ENCODE results near the gene GGNBP2.
A peak's percentile ranks its signal among the peaks of the same experiment; 100 is the strongest.

The GGNBP2 gene

GRCh38 chr17:36514856-36515255 lies 29.9 kb upstream of the GGNBP2 start:
- no peak for DNase-seq (ENCODE audit: low read depth)

GRCh38 chr17:36515837-36516236 lies 28.9 kb upstream of the GGNBP2 start:
- DNase-seq (ENCODE audit: low read depth): no peak

GRCh38 chr17:36523113-36523512 lies 21.6 kb upstream of the GGNBP2 start:
- DNase-seq (ENCODE audit: low read depth): no peak

- no peak for DNase-seq (ENCODE audit: low read depth)
These were observed 20.3 kb upstream of the GGNBP2 start for GRCh38 chr17:36524428-36524876.

GRCh38 chr17:36525113-36525512 lies 19.6 kb upstream of the GGNBP2 start:
- DNase-seq (ENCODE audit: low read depth): no peak

- no peak for DNase-seq (ENCODE audit: low read depth)
These were observed 18.8 kb upstream of the GGNBP2 start for GRCh38 chr17:36525888-36526287.

GRCh38 chr17:36527621-36528250 lies 17.0 kb upstream of the GGNBP2 start:
- DNase-seq (ENCODE audit: low read depth): no peak

- no peak for DNase-seq (ENCODE audit: low read depth)
These were observed 15.6 kb upstream of the GGNBP2 start for GRCh38 chr17:36529121-36529520.

GRCh38 chr17:36532435-36532975 lies 12.2 kb upstream of the GGNBP2 start:
- no peak for DNase-seq (ENCODE audit: low read depth)

GRCh38 chr17:36533935-36534839 lies 10.5 kb upstream of the GGNBP2 start:
- peak; percentile 27 for DNase-seq (ENCODE audit: low read depth)

- peak; percentile 78 for DNase-seq (ENCODE audit: low read depth)
These were observed 9.7 kb upstream of the GGNBP2 start, which contains the start of the genes MYO19 and PIGW for GRCh38 chr17:36534840-36535668. TSS of gene MYO19 (minus strand) at chr17:36534868. CDS start at chr17:36532538, 2,330 bp downstream. TSS of gene PIGW (plus strand) at chr17:36534987. CDS start at chr17:36537102, 2,115 bp downstream.

- no peak for DNase-seq (ENCODE audit: low read depth)
These were observed 9.0 kb upstream of the GGNBP2 start for GRCh38 chr17:36535669-36536081.

- DNase-seq (ENCODE audit: low read depth): no peak
These were observed 4.0 kb upstream of the GGNBP2 start for GRCh38 chr17:36540696-36541095.

- DNase-seq (ENCODE audit: low read depth): no peak
These were observed 2.0 kb upstream of the GGNBP2 start for GRCh38 chr17:36542755-36543154.

GRCh38 chr17:36544044-36544306 lies 744 bp upstream of the GGNBP2 start:
- DNase-seq (ENCODE audit: low read depth): no peak

GRCh38 chr17:36545077-36545464 lies 352 bp downstream of the GGNBP2 start:
- DNase-seq (ENCODE audit: low read depth): no peak

GRCh38 chr17:36545465-36546417 lies 1.0 kb downstream of the GGNBP2 start:
- DNase-seq (ENCODE audit: low read depth): peak; percentile 91

- no peak for DNase-seq (ENCODE audit: low read depth)
These were observed 1.8 kb downstream of the GGNBP2 start for GRCh38 chr17:36546418-36547093.

GRCh38 chr17:36547776-36548175 lies 3.1 kb downstream of the GGNBP2 start:
- no peak for DNase-seq (ENCODE audit: low read depth)
